ENCODE measurements around the gene DPP6.
A peak's percentile ranks its signal among the peaks of the same experiment; 100 is the strongest.

Gene DPP6

DNA sequence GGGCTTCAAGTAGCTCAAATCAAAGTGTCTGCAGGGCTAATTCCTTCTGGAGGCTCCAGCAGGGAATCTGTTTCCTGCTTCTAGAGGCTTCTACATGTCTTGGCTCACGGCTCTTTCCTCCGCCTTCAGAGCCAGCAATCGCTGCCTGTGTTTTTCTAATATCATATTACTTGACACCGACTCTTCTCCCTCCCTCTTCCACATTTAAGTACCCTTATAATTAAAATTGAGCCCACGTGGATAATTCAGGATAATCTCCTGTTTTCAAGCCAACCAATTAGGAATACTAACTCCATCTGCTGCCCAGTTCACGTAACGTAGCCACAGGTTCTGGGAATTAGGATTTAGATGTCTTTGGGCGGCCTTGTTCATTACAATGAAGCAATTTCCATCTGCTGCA, 372.2 kb downstream of the DPP6 start:
- peak; percentile 98 for DNase-seq

DNA sequence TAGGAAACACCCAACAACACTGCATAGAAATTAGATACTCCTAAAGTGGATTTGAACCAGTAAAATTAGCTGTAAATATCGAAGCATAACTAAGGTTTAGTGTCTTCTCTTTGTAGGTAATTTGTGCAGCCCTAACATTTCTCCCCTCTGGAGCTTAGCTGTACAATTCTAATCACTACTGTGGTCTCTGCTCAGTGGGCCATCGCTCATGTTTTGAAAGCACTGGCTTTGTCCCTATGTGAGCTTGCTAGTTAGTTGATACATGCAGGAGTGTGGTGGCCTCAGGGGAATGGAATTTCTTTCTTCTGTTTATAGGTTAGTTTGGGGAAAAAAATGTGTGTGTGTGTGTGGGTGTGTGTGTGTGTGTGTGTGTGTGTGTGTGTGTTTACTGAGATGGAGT, 373.1 kb downstream of the DPP6 start:
- DNase-seq = no peak

- no peak for DNase-seq
These were observed 374.6 kb downstream of the DPP6 start for GRCh38 chr7:154426778-154427177.

- no peak for DNase-seq
These were observed 375.3 kb downstream of the DPP6 start for GRCh38 chr7:154427533-154427932.

DNA sequence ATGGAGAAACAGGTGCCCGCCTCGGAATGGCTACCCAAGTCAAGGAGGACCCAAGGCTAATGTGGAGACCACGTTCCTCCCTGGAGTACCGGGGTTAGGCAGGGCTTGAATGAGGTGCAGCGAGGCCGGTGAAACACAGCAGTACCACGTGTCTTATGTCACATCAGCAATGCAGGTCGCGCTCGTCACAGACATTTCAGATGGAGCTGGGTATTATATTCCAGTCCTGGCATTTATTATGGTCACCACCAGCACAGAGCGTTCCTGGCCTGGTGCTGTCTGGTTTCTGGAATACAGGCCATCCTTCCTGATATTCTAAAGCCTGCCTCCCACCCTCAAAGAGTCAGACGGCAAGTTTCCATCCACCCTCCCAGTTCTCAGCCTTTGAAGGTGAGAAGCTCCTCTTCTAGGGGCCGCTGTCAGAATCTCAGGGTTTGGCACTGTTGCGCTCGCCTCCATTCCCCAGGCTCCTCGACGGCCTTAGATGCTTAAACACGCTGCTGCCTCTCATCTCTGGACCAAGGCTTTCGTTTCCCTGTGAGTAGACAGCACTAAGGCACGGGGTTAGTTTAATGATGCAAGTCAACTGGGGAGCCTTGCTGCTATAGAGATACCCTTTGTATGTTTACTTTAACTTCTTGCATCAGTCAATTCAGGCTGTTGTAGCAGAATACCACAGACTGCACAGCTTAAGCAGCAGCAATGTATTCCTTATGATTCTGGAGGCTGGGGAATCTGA, 377.6 kb downstream of the DPP6 start:
- no peak for DNase-seq

GRCh38 chr7:154430640-154431039, 378.4 kb downstream of the DPP6 start:
- no peak for DNase-seq

- DNase-seq = no peak
These were observed 378.8 kb downstream of the DPP6 start for GRCh38 chr7:154431045-154431444.

- DNase-seq = no peak
These were observed 381.7 kb downstream of the DPP6 start for GRCh38 chr7:154433632-154434598.

GRCh38 chr7:154436560-154436959, 384.4 kb downstream of the DPP6 start:
- no peak for DNase-seq

- DNase-seq = peak; percentile 12
These were observed 385.0 kb downstream of the DPP6 start for GRCh38 chr7:154437234-154437633.

GRCh38 chr7:154438571-154439367, 386.6 kb downstream of the DPP6 start:
- DNase-seq = peak; percentile 81

- DNase-seq = no peak
These were observed 387.9 kb downstream of the DPP6 start for GRCh38 chr7:154440058-154440457.

GRCh38 chr7:154440651-154441050, 388.5 kb downstream of the DPP6 start:
- no peak for DNase-seq

DNA sequence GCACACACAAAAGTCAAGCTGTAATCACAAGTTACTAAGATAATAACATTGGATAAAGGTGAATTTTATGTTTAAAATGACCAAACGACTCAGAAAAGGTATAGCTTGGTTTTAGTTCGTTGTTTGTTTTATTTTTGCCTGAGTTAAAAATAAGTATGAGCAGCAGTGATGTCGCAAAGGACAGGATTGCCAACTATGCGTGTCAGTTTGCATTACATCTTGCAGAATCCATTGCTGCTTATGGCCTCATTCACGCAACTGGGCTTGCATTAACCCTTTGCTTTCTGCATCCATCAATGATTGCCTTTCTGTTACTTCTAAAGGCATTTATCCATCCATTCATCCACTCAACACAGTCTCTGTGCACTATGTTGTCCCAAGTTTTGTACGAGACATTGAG, 389.6 kb downstream of the DPP6 start:
- DNase-seq = no peak

DNA sequence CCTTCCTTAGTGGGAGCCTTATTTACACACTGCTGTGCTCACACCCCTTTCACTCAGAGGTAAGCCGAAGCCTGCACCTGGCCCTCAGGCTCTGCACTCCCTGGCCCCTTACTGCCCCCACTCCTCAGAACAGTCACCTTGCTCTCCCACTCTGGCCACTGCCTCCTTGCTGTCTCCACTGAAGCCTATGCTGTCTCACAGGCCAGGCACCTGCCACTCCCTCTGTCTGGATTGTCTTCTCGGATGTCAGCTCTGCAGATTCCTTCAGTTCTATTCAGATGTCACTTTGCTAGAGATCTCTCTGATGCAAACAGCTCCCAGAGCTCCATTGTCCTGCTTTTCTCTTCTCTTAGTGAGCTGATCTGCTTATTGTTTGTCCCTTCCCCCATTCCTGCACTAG, 390.7 kb downstream of the DPP6 start:
- DNase-seq = no peak

GRCh38 chr7:154450451-154450850, 398.3 kb downstream of the DPP6 start:
- DNase-seq = no peak

DNA sequence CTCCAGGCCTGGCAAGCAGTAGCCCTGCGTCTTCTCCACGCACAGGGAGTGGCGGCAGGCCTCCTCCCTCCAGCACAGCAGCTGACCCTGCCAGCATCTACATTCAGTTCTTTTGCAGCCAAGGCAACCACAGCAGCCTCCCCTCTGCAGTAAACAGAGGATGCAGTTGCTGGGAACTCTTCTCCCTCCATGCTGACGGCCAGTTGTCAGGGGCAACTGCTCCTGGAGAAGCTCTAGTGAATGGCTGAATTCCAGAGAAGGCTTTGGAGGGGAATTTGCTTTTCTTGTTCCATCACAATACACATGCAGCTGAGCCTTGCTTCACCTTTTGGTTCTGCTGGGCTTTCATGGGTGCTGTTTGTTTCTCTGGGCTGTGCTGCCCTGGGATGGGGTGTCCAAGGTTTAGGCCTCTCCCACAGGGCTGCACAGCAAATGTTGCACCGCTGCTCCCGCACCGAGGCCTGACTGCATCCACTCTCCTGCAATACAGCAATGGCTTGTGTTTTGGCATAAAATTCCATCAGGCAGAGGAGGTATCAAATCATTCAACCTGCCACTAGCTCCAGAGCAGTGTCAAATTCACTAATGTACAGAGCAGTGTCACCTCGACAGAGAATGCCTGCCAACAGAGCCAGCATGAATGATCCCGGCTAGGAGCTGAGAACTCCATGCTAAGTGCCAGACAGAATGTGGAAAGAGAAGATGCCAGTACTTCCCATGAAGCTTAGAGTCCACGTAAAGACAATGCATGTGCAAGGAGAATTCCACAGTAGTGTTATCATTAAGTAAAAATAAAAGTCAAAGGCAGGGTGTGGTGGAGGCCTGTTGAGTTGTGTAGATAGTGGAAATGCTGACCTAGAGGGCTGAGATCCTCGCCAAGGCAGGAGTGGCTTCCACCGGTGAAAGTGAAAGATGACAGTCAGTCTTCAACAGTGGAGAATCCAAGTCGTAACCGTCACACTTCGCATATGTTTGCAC, 399.6 kb downstream of the DPP6 start:
- no peak for DNase-seq

GRCh38 chr7:154463794-154464193, 411.6 kb downstream of the DPP6 start:
- no peak for DNase-seq

DNA sequence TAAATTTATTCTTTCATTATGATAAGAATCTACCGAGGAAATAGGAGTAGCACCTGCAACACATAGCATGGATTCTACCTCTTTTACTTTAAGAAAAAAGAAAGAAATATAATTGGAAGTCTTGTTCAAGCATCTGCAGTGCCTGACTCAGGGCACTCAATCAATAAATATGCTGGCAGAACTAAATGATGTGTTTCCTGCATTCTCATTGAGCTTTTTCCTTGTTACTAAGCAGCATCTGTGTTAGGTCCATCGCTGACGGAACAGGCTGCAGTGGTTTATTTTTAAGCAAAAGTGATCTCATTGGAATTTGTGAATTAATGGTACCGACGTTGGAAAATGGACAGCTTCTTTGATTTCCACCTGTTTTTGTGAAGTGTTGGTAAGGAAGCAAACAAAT, 417.5 kb downstream of the DPP6 start:
- no peak for DNase-seq

GRCh38 chr7:154472343-154472742, 420.1 kb downstream of the DPP6 start:
- DNase-seq = no peak

GRCh38 chr7:154473360-154473759, 421.2 kb downstream of the DPP6 start:
- no peak for DNase-seq

Data from NCI-H524 treated with DMSO at 0.1 percent for 48 hours (cell line).